GM12864 (cell line): ENCODE data around the gene DNAJC4.

Experiments
- DNase-seq: peaks from one replicate; pipeline ENCODE4 v3.0.0-alpha.2; 2011; ENCODE audit warnings: low read depth
- H3K4me3 ChIP-seq: 2 replicates; pipeline ENCODE4 v1.5.1; 2011; ENCODE audit warnings: mild to moderate bottlenecking, low read depth, low read length, control low read depth
- CTCF ChIP-seq: IDR thresholded peaks from 2 replicates; pipeline ENCODE4 v1.5.1; 2011; ENCODE audit warnings: low read depth, mild to moderate bottlenecking, moderate library complexity, low read length, control low read depth, inconsistent platforms; ENCODE audit errors: missing control alignments

Gene DNAJC4

GRCh38 chr11:64230171-64230984 is at the start of gene DNAJC4:
Gene DNAJC4 (plus strand): TSS chr11:64230548. CDS start chr11:64230855, 307 bp downstream.
- DNase-seq, result peak; percentile 83
- H3K4me3 ChIP-seq, result peak within 1 kb of the TSS; percentile 82
- TF ChIP-seq CTCF, result no peak

GRCh38 chr11:64180891-64181290 is 49.5 kb upstream of the DNAJC4 start:
- no peak for TF ChIP-seq CTCF
- DNase-seq, result no peak
- no peak overlapping the region for H3K4me3 ChIP-seq

- DNase-seq, result no peak
- TF ChIP-seq CTCF, result no peak
- no peak overlapping the region for H3K4me3 ChIP-seq
Measured at GRCh38 chr11:64181506-64182411, 48.6 kb upstream of the DNAJC4 start.

GRCh38 chr11:64183890-64184289 is 46.5 kb upstream of the DNAJC4 start:
- no peak for DNase-seq
- no peak for TF ChIP-seq CTCF
- H3K4me3 ChIP-seq, result no peak overlapping the region; the same call in 1 of the 2 replicates

GRCh38 chr11:64185175-64185692 is 45.1 kb upstream of the DNAJC4 start:
- H3K4me3 ChIP-seq, result peak overlapping the region; percentile 64
- TF ChIP-seq CTCF, result no peak
- DNase-seq, result no peak

GRCh38 chr11:64185693-64186491 is 44.5 kb upstream of the DNAJC4 start, which contains the start of gene STIP1:
Gene STIP1 (plus strand): TSS chr11:64186171. CDS start chr11:64186262, 91 bp downstream.
- H3K4me3 ChIP-seq, result peak within 1 kb of the TSS; percentile 64
- peak; percentile 39 for TF ChIP-seq CTCF
- peak; percentile 100 for DNase-seq
